ENCODE measurements around the gene KCNMB4.

The KCNMB4 gene

GRCh38 chr12:70329728-70330127 lies 36.4 kb upstream of the KCNMB4 start:
- no peak overlapping the region for H4K5ac ChIP-seq (ENCODE audit: low read length)
- no peak overlapping the region for H3K23ac ChIP-seq (ENCODE audit: low read length)
- H3K36me3 ChIP-seq (ENCODE audit: control insufficient read depth, insufficient read depth, low read length) = no peaks in the 10 kb centered on the region
- no peak overlapping the region for H2AK5ac ChIP-seq (ENCODE audit: low read length)
- no CpG with 5 or more reads among the region's 3 CpGs for WGBS (ENCODE audit: extremely low coverage, insufficient coverage, low lambda C conversion rate)
- H2BK120ac ChIP-seq (ENCODE audit: low read depth, low read length) = no peak overlapping the region
- no peak overlapping the region for H3K4me2 ChIP-seq (ENCODE audit: low read length)
- no peak overlapping the region for H3K4me3 ChIP-seq (ENCODE audit: low read length)
- peaks cover 2% of the 10 kb centered on the region for H3K79me2 ChIP-seq (ENCODE audit: control insufficient read depth, insufficient read depth, low read length)
- no peak overlapping the region for H3K9ac ChIP-seq (ENCODE audit: low read length)
- no peak overlapping the region for H3K18ac ChIP-seq (ENCODE audit: low read length)
- H3K4ac ChIP-seq (ENCODE audit: low read depth, low read length) = no peak overlapping the region
- H3K27ac ChIP-seq (ENCODE audit: low read depth, low read length) = no peak overlapping the region
- H4K8ac ChIP-seq (ENCODE audit: low read depth, low read length) = no peak overlapping the region
- H2BK15ac ChIP-seq (replicated peaks; ENCODE audit: low read depth) = no peak overlapping the region
- H2BK5ac ChIP-seq (ENCODE audit: low read length) = no peak overlapping the region
- H3K27me3 ChIP-seq (ENCODE audit: insufficient read depth, low read length, poor library complexity) = no peaks in the 10 kb centered on the region
- no peak for DNase-seq
- no peaks in the 10 kb centered on the region for H3K4me1 ChIP-seq (ENCODE audit: control insufficient read depth, low read depth, low read length)
- no peak overlapping the region for H3K56ac ChIP-seq (ENCODE audit: low read length)
- H3K79me1 ChIP-seq (ENCODE audit: low read length) = peaks cover 2% of the 10 kb centered on the region

- Histone ChIP-seq H3K9ac (ENCODE audit: low read length) (no peak overlapping the region), H3K4ac (ENCODE audit: low read depth, low read length) (no peak overlapping the region), H3K79me2 (ENCODE audit: control insufficient read depth, insufficient read depth, low read length) (peaks cover 2% of the 10 kb centered on the region), H4K8ac (ENCODE audit: low read depth, low read length) (no peak overlapping the region), H2BK120ac (ENCODE audit: low read depth, low read length) (no peak overlapping the region), H3K4me3 (ENCODE audit: low read length) (no peak overlapping the region), H3K36me3 (ENCODE audit: control insufficient read depth, insufficient read depth, low read length) (no peaks in the 10 kb centered on the region), H3K56ac (ENCODE audit: low read length) (no peak overlapping the region), H3K23ac (ENCODE audit: low read length) (no peak overlapping the region), H3K18ac (ENCODE audit: low read length) (no peak overlapping the region), H2BK15ac (replicated peaks; ENCODE audit: low read depth) (no peak overlapping the region), H2BK5ac (ENCODE audit: low read length) (no peak overlapping the region), H3K4me2 (ENCODE audit: low read length) (no peak overlapping the region), H4K5ac (ENCODE audit: low read length) (no peak overlapping the region), H3K27me3 (ENCODE audit: insufficient read depth, low read length, poor library complexity) (no peaks in the 10 kb centered on the region), H2AK5ac (ENCODE audit: low read length) (no peak overlapping the region), H3K27ac (ENCODE audit: low read depth, low read length) (no peak overlapping the region), H3K4me1 (ENCODE audit: control insufficient read depth, low read depth, low read length) (no peaks in the 10 kb centered on the region), H3K79me1 (ENCODE audit: low read length) (peaks cover 3% of the 10 kb centered on the region)
- no CpG with 5 or more reads among the region's 2 CpGs for WGBS (ENCODE audit: extremely low coverage, insufficient coverage, low lambda C conversion rate)
- DNase-seq = peak; percentile 28
Measured at GRCh38 chr12:70330158-70330557, 35.9 kb upstream of the KCNMB4 start.

DNA sequence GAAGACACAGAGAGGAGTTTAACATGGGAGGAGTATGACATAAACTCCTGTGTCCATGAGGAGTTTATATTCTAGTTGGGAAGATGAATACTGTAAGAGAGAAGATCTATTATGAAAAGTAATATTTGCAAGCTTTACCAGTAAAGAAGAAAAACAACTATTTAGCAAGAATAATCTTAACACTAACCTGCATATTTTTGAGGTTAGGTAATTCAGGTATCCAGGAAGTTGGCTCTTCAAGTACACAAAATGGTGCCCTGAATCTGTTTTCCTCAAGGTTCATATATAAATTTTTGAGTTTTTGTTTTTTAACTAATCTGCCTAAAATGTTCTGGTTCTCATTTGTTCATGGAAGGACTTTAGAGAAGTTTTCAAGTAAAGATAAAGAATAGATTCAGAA lies 33.9 kb upstream of the KCNMB4 start:
- Histone ChIP-seq H2BK120ac (ENCODE audit: low read depth, low read length) (no peak overlapping the region), H3K56ac (ENCODE audit: low read length) (no peak overlapping the region), H3K27me3 (ENCODE audit: insufficient read depth, low read length, poor library complexity) (no peaks in the 10 kb centered on the region), H2AK5ac (ENCODE audit: low read length) (no peak overlapping the region), H3K79me1 (ENCODE audit: low read length) (peaks cover 3% of the 10 kb centered on the region), H3K79me2 (ENCODE audit: control insufficient read depth, insufficient read depth, low read length) (peaks cover 2% of the 10 kb centered on the region), H4K8ac (ENCODE audit: low read depth, low read length) (no peak overlapping the region), H3K4me3 (ENCODE audit: low read length) (no peak overlapping the region), H2BK15ac (replicated peaks; ENCODE audit: low read depth) (no peak overlapping the region), H3K27ac (ENCODE audit: low read depth, low read length) (no peak overlapping the region), H4K5ac (ENCODE audit: low read length) (no peak overlapping the region), H3K4me1 (ENCODE audit: control insufficient read depth, low read depth, low read length) (no peaks in the 10 kb centered on the region), H3K4me2 (ENCODE audit: low read length) (no peak overlapping the region), H2BK5ac (ENCODE audit: low read length) (no peak overlapping the region), H3K36me3 (ENCODE audit: control insufficient read depth, insufficient read depth, low read length) (no peaks in the 10 kb centered on the region), H3K23ac (ENCODE audit: low read length) (no peak overlapping the region), H3K4ac (ENCODE audit: low read depth, low read length) (no peak overlapping the region), H3K9ac (ENCODE audit: low read length) (no peak overlapping the region), H3K18ac (ENCODE audit: low read length) (no peak overlapping the region)
- DNase-seq = peak; percentile 44

DNA sequence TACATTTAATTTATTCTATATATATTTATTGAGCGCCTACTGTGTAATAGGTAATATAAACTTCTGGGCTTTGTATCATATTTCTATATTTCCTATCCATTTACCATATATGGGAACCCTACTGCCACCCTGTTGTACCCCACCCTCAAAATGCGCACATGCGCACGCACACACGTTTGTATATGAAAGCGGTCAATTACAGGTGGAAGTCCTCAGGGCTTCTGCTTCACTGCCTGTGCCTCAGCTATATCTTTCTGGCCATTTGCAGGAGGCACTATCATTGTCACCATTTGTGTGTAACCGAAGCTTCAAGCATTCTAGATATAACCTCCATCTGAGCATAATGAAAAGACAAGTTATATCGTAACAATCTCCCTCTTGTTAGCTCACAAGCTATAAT lies 31.3 kb upstream of the KCNMB4 start:
- Histone ChIP-seq H2BK15ac (replicated peaks; ENCODE audit: low read depth) (no peak overlapping the region), H3K27me3 (ENCODE audit: insufficient read depth, low read length, poor library complexity) (no peaks in the 10 kb centered on the region), H3K36me3 (ENCODE audit: control insufficient read depth, insufficient read depth, low read length) (no peaks in the 10 kb centered on the region)

GRCh38 chr12:70338531-70338930 lies 27.6 kb upstream of the KCNMB4 start:
- no peak overlapping the region for H2BK5ac ChIP-seq (ENCODE audit: low read length)
- H4K5ac ChIP-seq (ENCODE audit: low read length) = no peak overlapping the region
- no peak overlapping the region for H3K27ac ChIP-seq (ENCODE audit: low read depth, low read length)
- no peak overlapping the region for H3K4ac ChIP-seq (ENCODE audit: low read depth, low read length)
- H3K4me2 ChIP-seq (ENCODE audit: low read length) = no peak overlapping the region
- H3K4me3 ChIP-seq (ENCODE audit: low read length) = no peak overlapping the region
- WGBS (ENCODE audit: extremely low coverage, insufficient coverage, low lambda C conversion rate) = no CpG with 5 or more reads among the region's 2 CpGs
- H2BK15ac ChIP-seq (replicated peaks; ENCODE audit: low read depth) = no peak overlapping the region
- H3K56ac ChIP-seq (ENCODE audit: low read length) = no peak overlapping the region
- H3K4me1 ChIP-seq (ENCODE audit: control insufficient read depth, low read depth, low read length) = no peaks in the 10 kb centered on the region
- H3K18ac ChIP-seq (ENCODE audit: low read length) = no peak overlapping the region
- H3K36me3 ChIP-seq (ENCODE audit: control insufficient read depth, insufficient read depth, low read length) = no peaks in the 10 kb centered on the region
- no peak overlapping the region for H4K8ac ChIP-seq (ENCODE audit: low read depth, low read length)
- H3K79me1 ChIP-seq (ENCODE audit: low read length) = peaks cover 2% of the 10 kb centered on the region
- no peak overlapping the region for H2BK120ac ChIP-seq (ENCODE audit: low read depth, low read length)
- H2AK5ac ChIP-seq (ENCODE audit: low read length) = no peak overlapping the region
- H3K9ac ChIP-seq (ENCODE audit: low read length) = no peak overlapping the region
- DNase-seq = peak; percentile 28
- no peak overlapping the region for H3K23ac ChIP-seq (ENCODE audit: low read length)
- H3K27me3 ChIP-seq (ENCODE audit: insufficient read depth, low read length, poor library complexity) = no peaks in the 10 kb centered on the region
- H3K79me2 ChIP-seq (ENCODE audit: control insufficient read depth, insufficient read depth, low read length) = no peaks in the 10 kb centered on the region

More for the DNA sequence above, 31.3 kb upstream of the KCNMB4 start:
- Histone ChIP-seq H3K18ac (ENCODE audit: low read length) (no peak overlapping the region), H3K4me2 (ENCODE audit: low read length) (no peak overlapping the region), H3K27ac (ENCODE audit: low read depth, low read length) (no peak overlapping the region), H3K56ac (ENCODE audit: low read length) (no peak overlapping the region), H2AK5ac (ENCODE audit: low read length) (no peak overlapping the region), H3K4ac (ENCODE audit: low read depth, low read length) (no peak overlapping the region), H3K4me3 (ENCODE audit: low read length) (no peak overlapping the region), H3K79me1 (ENCODE audit: low read length) (peaks cover 2% of the 10 kb centered on the region), H4K8ac (ENCODE audit: low read depth, low read length) (no peak overlapping the region), H2BK120ac (ENCODE audit: low read depth, low read length) (no peak overlapping the region), H3K23ac (ENCODE audit: low read length) (no peak overlapping the region), H2BK5ac (ENCODE audit: low read length) (no peak overlapping the region), H3K79me2 (ENCODE audit: control insufficient read depth, insufficient read depth, low read length) (peaks cover 2% of the 10 kb centered on the region), H3K4me1 (ENCODE audit: control insufficient read depth, low read depth, low read length) (no peaks in the 10 kb centered on the region), H3K9ac (ENCODE audit: low read length) (no peak overlapping the region), H4K5ac (ENCODE audit: low read length) (no peak overlapping the region)
- DNase-seq = no peak
- WGBS (ENCODE audit: extremely low coverage, insufficient coverage, low lambda C conversion rate) = no CpG with 5 or more reads among the region's 8 CpGs

- DNase-seq = no peak
- Histone ChIP-seq H3K4me2 (ENCODE audit: low read length) (no peak overlapping the region), H4K5ac (ENCODE audit: low read length) (no peak overlapping the region), H3K36me3 (ENCODE audit: control insufficient read depth, insufficient read depth, low read length) (no peaks in the 10 kb centered on the region), H3K27ac (ENCODE audit: low read depth, low read length) (no peak overlapping the region), H3K79me1 (ENCODE audit: low read length) (no peaks in the 10 kb centered on the region), H3K18ac (ENCODE audit: low read length) (no peak overlapping the region), H3K4ac (ENCODE audit: low read depth, low read length) (no peak overlapping the region), H2BK5ac (ENCODE audit: low read length) (no peak overlapping the region), H3K4me3 (ENCODE audit: low read length) (no peak overlapping the region), H2BK120ac (ENCODE audit: low read depth, low read length) (no peak overlapping the region), H3K27me3 (ENCODE audit: insufficient read depth, low read length, poor library complexity) (no peaks in the 10 kb centered on the region), H3K23ac (ENCODE audit: low read length) (no peak overlapping the region), H2BK15ac (replicated peaks; ENCODE audit: low read depth) (no peak overlapping the region), H3K56ac (ENCODE audit: low read length) (no peak overlapping the region), H3K79me2 (ENCODE audit: control insufficient read depth, insufficient read depth, low read length) (no peaks in the 10 kb centered on the region), H2AK5ac (ENCODE audit: low read length) (no peak overlapping the region), H3K4me1 (ENCODE audit: control insufficient read depth, low read depth, low read length) (no peaks in the 10 kb centered on the region), H3K9ac (ENCODE audit: low read length) (no peak overlapping the region), H4K8ac (ENCODE audit: low read depth, low read length) (no peak overlapping the region)
- WGBS (ENCODE audit: extremely low coverage, insufficient coverage, low lambda C conversion rate) = 100% methylated on average over 1 of the region's 2 CpGs
Measured at GRCh38 chr12:70351076-70351475, 15.0 kb upstream of the KCNMB4 start.
